Mesothelial cell of epicardium (in vitro differentiated cells): Measurements from ENCODE around the gene CDH2. TPM values are rescaled to one million over a fixed set of nuclear protein-coding genes. Genes with fewer than 3 reads are reported as not detected.

Source experiments
- DNase-seq, 2 experiments: peaks; one replicate each; pipeline ENCODE4 v3.0.0; 2021; ENCODE audit warnings: low spot score in 2 of 2; ENCODE audit not compliant: unreplicated experiment in 2 of 2
- H3K27ac Mint-ChIP-seq: 2 replicates; pipeline ENCODE4 v1.8.0; 2021; ENCODE audit warnings: mixed read lengths
- H3K27me3 Mint-ChIP-seq: 2 replicates; pipeline ENCODE4 v1.8.0; 2021; ENCODE audit warnings: low read depth, mixed read lengths
- H3K36me3 Mint-ChIP-seq: 2 replicates; pipeline ENCODE4 v1.8.0; 2021; ENCODE audit warnings: mixed read lengths
- H3K4me1 Mint-ChIP-seq: 2 replicates; pipeline ENCODE4 v1.8.0; 2021; ENCODE audit warnings: mixed read lengths
- H3K4me3 Mint-ChIP-seq: 2 replicates; pipeline ENCODE4 v1.8.0; 2021; ENCODE audit warnings: mild to moderate bottlenecking, moderate library complexity, mixed read lengths
- H3K9me3 Mint-ChIP-seq: 2 replicates; pipeline ENCODE4 v1.8.0; 2021; ENCODE audit warnings: mixed read lengths
- total RNA-seq: library from RNA; stranded (reverse); gene quantifications from 3 replicates; pipeline ENCODE4 v1.2.1, GENCODE V29; 2021
- TF ChIP-seq, protein P1 (sequence below): fragments of 200-600 bp; sonication (generic); IDR thresholded peaks from one replicate; pipeline ENCODE4 v1.5.0; 2021; ENCODE audit warnings: antibody characterized with exemption; ENCODE audit not compliant: unreplicated experiment

Gene CDH2
- total RNA-seq, 1 donor from 2014 or later = 46.6 TPM

DNA sequence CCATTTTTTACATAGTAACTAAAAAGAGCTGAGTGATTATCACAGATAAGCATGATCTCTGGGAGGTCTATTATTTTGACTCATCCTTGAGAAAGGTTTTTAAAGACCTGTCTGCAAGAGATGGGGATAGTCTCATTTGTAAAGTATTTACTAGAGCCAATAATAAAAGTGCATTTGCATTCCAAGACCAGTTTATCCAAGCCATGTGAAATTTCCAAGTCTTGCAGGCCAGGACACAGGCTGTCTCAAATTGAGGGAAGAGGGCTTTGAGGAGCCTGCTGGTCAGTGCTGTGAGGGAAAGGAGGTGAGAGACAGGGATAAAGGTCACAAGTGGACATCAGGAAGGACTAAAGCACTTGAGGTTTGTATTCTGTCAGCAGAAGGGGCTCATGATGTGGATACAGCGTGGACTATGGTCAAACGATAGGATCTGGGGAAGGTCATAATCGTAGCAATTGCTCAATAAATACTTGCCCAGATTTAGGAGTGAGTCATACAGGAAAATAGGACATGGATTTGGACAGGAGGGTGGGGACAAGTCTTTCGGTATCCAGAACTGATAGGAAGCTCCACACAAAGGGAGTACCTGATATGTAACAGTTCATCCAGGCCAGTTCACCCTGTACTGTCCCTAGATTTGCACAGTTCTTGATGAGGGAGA is 6.6 kb upstream of the CDH2 start:
- Mint-ChIP-seq H3K27ac (no peak overlapping the region), H3K4me3 (no peak overlapping the region)

GRCh38 chr18:28181616-28182015 is 4.7 kb upstream of the CDH2 start:
- Mint-ChIP-seq H3K4me1 (peaks cover 10% of the 10 kb centered on the region), H3K27ac (no peak overlapping the region), H3K9me3 (no peaks in the 10 kb centered on the region), H3K36me3 (no peaks in the 10 kb centered on the region), H3K4me3 (no peak overlapping the region), H3K27me3 (peaks cover 22% of the 10 kb centered on the region)
- no peak for DNase-seq
- TF ChIP-seq, protein P1, sequence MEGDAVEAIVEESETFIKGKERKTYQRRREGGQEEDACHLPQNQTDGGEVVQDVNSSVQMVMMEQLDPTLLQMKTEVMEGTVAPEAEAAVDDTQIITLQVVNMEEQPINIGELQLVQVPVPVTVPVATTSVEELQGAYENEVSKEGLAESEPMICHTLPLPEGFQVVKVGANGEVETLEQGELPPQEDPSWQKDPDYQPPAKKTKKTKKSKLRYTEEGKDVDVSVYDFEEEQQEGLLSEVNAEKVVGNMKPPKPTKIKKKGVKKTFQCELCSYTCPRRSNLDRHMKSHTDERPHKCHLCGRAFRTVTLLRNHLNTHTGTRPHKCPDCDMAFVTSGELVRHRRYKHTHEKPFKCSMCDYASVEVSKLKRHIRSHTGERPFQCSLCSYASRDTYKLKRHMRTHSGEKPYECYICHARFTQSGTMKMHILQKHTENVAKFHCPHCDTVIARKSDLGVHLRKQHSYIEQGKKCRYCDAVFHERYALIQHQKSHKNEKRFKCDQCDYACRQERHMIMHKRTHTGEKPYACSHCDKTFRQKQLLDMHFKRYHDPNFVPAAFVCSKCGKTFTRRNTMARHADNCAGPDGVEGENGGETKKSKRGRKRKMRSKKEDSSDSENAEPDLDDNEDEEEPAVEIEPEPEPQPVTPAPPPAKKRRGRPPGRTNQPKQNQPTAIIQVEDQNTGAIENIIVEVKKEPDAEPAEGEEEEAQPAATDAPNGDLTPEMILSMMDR = no peak

More for the DNA sequence above, 6.6 kb upstream of the CDH2 start:
- DNase-seq = no peak
- TF ChIP-seq, protein P1 = no peak
- H3K27me3 Mint-ChIP-seq = peaks cover 22% of the 10 kb centered on the region
- H3K4me1 Mint-ChIP-seq = peaks cover 6% of the 10 kb centered on the region
- H3K36me3 Mint-ChIP-seq = no peaks in the 10 kb centered on the region
- H3K9me3 Mint-ChIP-seq = no peaks in the 10 kb centered on the region

- Mint-ChIP-seq H3K36me3 (no peaks in the 10 kb centered on the region), H3K4me1 (peaks cover 30% of the 10 kb centered on the region), H3K27ac (peak overlapping the region; percentile 48), H3K9me3 (no peaks in the 10 kb centered on the region), H3K27me3 (peaks cover 40% of the 10 kb centered on the region), H3K4me3 (peak overlapping the region; percentile 80)
- TF ChIP-seq, protein P1 = no peak
- no peak for DNase-seq
Measured at GRCh38 chr18:28178720-28179119, 1.8 kb upstream of the CDH2 start.

DNA sequence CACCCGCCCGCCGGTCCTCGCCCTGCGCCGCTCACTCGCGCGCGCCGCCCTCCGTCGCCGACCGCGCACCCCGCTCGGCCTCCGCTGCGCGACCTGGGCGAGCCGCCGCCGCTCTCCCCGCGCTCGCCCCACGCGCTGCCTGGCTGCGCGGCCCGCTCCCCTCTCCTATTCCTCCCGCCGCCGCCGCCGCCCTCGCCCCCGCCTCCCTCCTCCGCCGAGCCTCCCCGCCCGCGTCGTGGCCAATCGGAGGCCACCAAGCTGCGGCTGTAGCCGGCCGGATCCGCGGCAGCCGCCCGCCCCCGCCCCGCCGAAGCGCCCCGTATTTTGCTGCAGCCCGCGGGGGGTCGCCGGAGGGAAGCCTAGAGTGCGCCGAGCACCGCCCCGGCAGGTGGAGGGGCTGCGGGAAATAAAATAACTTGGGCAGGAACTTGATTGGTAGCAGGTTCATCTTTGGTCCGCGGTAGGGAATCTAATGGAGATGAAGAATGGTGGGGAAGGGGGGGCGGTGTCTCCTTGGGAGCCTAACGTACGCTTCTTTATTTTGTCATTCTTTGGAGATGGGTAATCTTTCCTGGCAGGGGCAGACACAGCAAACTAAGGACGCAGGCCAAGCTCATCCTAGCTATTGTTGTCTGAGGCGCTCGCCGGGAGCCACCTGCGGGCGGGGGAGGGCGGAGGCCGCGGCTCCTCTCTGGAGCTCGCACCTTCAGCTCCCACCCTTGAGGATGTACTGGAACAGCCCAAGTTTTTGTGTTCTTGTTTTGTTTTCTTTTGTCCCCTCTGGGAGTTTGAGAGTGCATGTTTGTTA is 1.1 kb upstream of the CDH2 start:
- peak; percentile 61 to 76 for DNase-seq
- no peaks in the 10 kb centered on the region for H3K9me3 Mint-ChIP-seq
- peak overlapping the region; percentile 80 for H3K4me3 Mint-ChIP-seq
- TF ChIP-seq, protein P1 = no peak
- peaks cover 37% of the 10 kb centered on the region for H3K27me3 Mint-ChIP-seq
- H3K4me1 Mint-ChIP-seq = peaks cover 27% of the 10 kb centered on the region
- no peaks in the 10 kb centered on the region for H3K36me3 Mint-ChIP-seq
- H3K27ac Mint-ChIP-seq = peak overlapping the region; percentile 77

- peaks cover 27% of the 10 kb centered on the region for H3K4me1 Mint-ChIP-seq
- no peaks in the 10 kb centered on the region for H3K36me3 Mint-ChIP-seq
- peak; percentile 22 to 53 for DNase-seq
- peaks cover 32% of the 10 kb centered on the region for H3K27me3 Mint-ChIP-seq
- TF ChIP-seq, protein P1 = no peak
- peak overlapping the region; percentile 92 for H3K27ac Mint-ChIP-seq
- H3K9me3 Mint-ChIP-seq = no peaks in the 10 kb centered on the region
- peak overlapping the region; percentile 88 for H3K4me3 Mint-ChIP-seq
Measured at GRCh38 chr18:28176698-28176947, 307 bp downstream of the CDH2 start.
